Panc1 (cell line): ENCODE results near the gene GGT1.
"Not testable (repeated sequence)": the region's sequence is repeated elsewhere in the genome, so short reads cannot be mapped to it uniquely, and the experiment has no call there.

Experiments
- TCF7L2 ChIP-seq: IDR thresholded peaks from 2 replicates; pipeline ENCODE4 v1.6.1; 2011; ENCODE audit warnings: mild to moderate bottlenecking, low read depth, low read length, inconsistent platforms
- TF ChIP-seq, protein P1 (sequence below): fragments of 450-650 bp; IDR thresholded peaks from 2 replicates; pipeline ENCODE4 v1.5.1; 2017; ENCODE audit warnings: mild to moderate bottlenecking
- TF ChIP-seq, protein P2 (sequence below), 2 experiments: IDR thresholded peaks; 2 replicates each; pipeline ENCODE4 v1.6.1; 2011 to 2012; ENCODE audit warnings: low read depth in 2 of 2, control low read depth in 1 of 2, low read length in 1 of 2, mild to moderate bottlenecking in 1 of 2, moderate library complexity in 1 of 2; ENCODE audit not compliant: insufficient read depth in 1 of 2

DNA sequence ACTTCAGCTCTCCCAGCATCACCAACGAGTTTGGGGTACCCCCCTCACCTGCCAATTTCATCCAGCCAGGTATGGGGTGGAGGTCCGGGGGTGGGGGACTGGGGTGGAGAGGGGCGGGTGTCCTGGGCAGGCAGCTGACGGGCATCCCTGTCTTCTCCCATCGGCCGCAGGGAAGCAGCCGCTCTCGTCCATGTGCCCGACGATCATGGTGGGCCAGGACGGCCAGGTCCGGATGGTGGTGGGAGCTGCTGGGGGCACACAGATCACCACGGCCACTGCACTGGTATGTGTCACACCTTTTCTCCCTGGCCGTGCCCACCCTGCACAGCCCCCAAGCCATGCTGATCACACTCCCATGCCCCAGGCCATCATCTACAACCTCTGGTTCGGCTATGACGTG is 24.9 kb downstream of the GGT1 start:
- TF ChIP-seq, protein P1, sequence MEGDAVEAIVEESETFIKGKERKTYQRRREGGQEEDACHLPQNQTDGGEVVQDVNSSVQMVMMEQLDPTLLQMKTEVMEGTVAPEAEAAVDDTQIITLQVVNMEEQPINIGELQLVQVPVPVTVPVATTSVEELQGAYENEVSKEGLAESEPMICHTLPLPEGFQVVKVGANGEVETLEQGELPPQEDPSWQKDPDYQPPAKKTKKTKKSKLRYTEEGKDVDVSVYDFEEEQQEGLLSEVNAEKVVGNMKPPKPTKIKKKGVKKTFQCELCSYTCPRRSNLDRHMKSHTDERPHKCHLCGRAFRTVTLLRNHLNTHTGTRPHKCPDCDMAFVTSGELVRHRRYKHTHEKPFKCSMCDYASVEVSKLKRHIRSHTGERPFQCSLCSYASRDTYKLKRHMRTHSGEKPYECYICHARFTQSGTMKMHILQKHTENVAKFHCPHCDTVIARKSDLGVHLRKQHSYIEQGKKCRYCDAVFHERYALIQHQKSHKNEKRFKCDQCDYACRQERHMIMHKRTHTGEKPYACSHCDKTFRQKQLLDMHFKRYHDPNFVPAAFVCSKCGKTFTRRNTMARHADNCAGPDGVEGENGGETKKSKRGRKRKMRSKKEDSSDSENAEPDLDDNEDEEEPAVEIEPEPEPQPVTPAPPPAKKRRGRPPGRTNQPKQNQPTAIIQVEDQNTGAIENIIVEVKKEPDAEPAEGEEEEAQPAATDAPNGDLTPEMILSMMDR: not testable (repeated sequence)
- TF ChIP-seq, protein P2, sequence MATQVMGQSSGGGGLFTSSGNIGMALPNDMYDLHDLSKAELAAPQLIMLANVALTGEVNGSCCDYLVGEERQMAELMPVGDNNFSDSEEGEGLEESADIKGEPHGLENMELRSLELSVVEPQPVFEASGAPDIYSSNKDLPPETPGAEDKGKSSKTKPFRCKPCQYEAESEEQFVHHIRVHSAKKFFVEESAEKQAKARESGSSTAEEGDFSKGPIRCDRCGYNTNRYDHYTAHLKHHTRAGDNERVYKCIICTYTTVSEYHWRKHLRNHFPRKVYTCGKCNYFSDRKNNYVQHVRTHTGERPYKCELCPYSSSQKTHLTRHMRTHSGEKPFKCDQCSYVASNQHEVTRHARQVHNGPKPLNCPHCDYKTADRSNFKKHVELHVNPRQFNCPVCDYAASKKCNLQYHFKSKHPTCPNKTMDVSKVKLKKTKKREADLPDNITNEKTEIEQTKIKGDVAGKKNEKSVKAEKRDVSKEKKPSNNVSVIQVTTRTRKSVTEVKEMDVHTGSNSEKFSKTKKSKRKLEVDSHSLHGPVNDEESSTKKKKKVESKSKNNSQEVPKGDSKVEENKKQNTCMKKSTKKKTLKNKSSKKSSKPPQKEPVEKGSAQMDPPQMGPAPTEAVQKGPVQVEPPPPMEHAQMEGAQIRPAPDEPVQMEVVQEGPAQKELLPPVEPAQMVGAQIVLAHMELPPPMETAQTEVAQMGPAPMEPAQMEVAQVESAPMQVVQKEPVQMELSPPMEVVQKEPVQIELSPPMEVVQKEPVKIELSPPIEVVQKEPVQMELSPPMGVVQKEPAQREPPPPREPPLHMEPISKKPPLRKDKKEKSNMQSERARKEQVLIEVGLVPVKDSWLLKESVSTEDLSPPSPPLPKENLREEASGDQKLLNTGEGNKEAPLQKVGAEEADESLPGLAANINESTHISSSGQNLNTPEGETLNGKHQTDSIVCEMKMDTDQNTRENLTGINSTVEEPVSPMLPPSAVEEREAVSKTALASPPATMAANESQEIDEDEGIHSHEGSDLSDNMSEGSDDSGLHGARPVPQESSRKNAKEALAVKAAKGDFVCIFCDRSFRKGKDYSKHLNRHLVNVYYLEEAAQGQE (IDR thresholded peaks at IDR 0.05; ENCODE audit: insufficient read depth in 1 of 2, low read depth in 2 of 2, low read length in 1 of 2): not testable (repeated sequence)
- TF ChIP-seq TCF7L2: not testable (repeated sequence)
